Adrenal gland (tissue), 12 donors: ENCODE measurements around the gene ACRV1. TPM values are rescaled to one million over a fixed set of nuclear protein-coding genes. Genes with fewer than 3 reads are reported as not detected.

Experiments used
- DNase-seq, 7 donors: peaks; one replicate each; pipeline ENCODE4 v3.0.0-alpha.2; 2019 to 2020
- H3K27ac ChIP-seq, 5 donors: fragments of 200-600 bp; sonication (generic) in 4 of 5; 1 replicate in 3 of 5; 2 replicates in 2 of 5; pipeline versions ENCODE4 v1.5.1 to v1.8.0; 2016 to 2020; ENCODE audit warnings: mild to moderate bottlenecking in 1 of 5
- H3K27me3 ChIP-seq: fragments of 200-600 bp; 2 replicates; pipeline ENCODE4 v1.8.0; 2021
- H3K36me3 ChIP-seq, 2 donors: fragments of 200-600 bp; replicated peaks in 1 of 2; 1 replicate in 1 of 2; 2 replicates in 1 of 2; pipeline versions ENCODE4 v1.5.1 to v1.8.0; 2018 to 2022
- H3K4me1 ChIP-seq, 2 donors: fragments of 200-600 bp; replicated peaks in 1 of 2; 1 replicate in 1 of 2; 2 replicates in 1 of 2; pipeline versions ENCODE4 v1.5.1 to v1.8.0; 2018 to 2021
- H3K4me3 ChIP-seq, 4 donors: fragments of 200-600 bp; sonication (generic) in 3 of 4; one replicate each; pipeline ENCODE4 v1.5.1; 2016 to 2018
- H3K9me3 ChIP-seq, 3 donors: fragments of 200-600 bp; sonication (generic) in 1 of 3; replicated peaks in 1 of 3; 1 replicate in 2 of 3; 2 replicates in 1 of 3; pipeline versions ENCODE4 v1.5.1 to v1.8.0; 2016 to 2021
- CTCF ChIP-seq, 6 experiments: fragments of 450-650 bp in 4 of 6; fragments of 200-600 bp in 2 of 6; sonication (generic) in 1 of 6; IDR thresholded peaks; 1 replicate in 5 of 6; 2 replicates in 1 of 6; pipeline versions ENCODE4 v1.5.1 to v1.8.0; 2016 to 2021; ENCODE audit warnings: antibody characterized with exemption in 6 of 6, mild to moderate bottlenecking in 2 of 6, moderate library complexity in 1 of 6
- POLR2A ChIP-seq, 2 donors: fragments of 450-650 bp; IDR thresholded peaks; one replicate each; pipeline ENCODE4 v1.6.1; 2017; ENCODE audit warnings: antibody characterized with exemption in 2 of 2, mild to moderate bottlenecking in 2 of 2, moderate library complexity in 1 of 2
- WGBS, 4 donors: extraction: QIAGEN DNeasy Blood & Tissue Kit in 2 of 4; methylation state at CpG; one replicate each; pipeline versions ENCODE4 v1.1.5 to v1.1.7; 2013 to 2017; 5-methylcytosine and 5-hydroxymethylcytosine counted together
- intact Hi-C, 2 donors: fragments of 100-400 bp; cut with DNase I; formaldehyde crosslinking; loops; one replicate each; pipeline versions ENCODE4 v1.14.1 to v1.15.0; 2022 to 2023
- polyA plus RNA-seq, 3 donors: library from polyadenylated mRNA; stranded (reverse); fragments of 200-250 nt in 2 of 3; fragments of 350-450 nt in 1 of 3; fragmentation: Illumina TruSeq in 1 of 3; extraction: RNeasy Lipid Tissue Mini Kit (QIAGEN cat#74804) in 1 of 3; gene quantifications; one replicate each; pipeline ENCODE4 v1.2.3, GENCODE V29; 2013 to 2014
- total RNA-seq, 9 donors: library from RNA; depleted of rRNA in 4 of 9; stranded (reverse); fragments of >200 nt in 4 of 9; fragments of 120-200 nt in 1 of 9; fragmentation: NEBNext Ultra II Directional in 1 of 9; extraction: Animal tissue kit (Norgen Biotek cat#: 25700) in 1 of 9; gene quantifications; one replicate each; pipeline versions ENCODE4 v1.1.0 to v1.2.4, GENCODE V29; 2013 to 2023
- donor health status: healthy with polysubstance abuse.
- donor health status: Bipolar disorder and iron deficiency.
- donor health status: DM: yes; HTN: yes; CAD: no.
- donor health status: DM: no; HTN: no; CAD: no.
- donor health status: DM: no; HTN: no; CAD: no.
- donor health status: DM: yes; HTN: yes; CAD: no.

ACRV1 gene
- total and polyA plus RNA-seq, 12 donors: 0.06 to 0.16 TPM; not detected in 10

- intact Hi-C loops: no loop called here
These were observed 9.4 kb upstream of the ACRV1 start for GRCh38 chr11:125690006-125690405.

GRCh38 chr11:125689274-125689859 is 8.7 kb upstream of the ACRV1 start:
- Histone ChIP-seq H3K27ac (no peak overlapping the region), H3K4me3 (no peak overlapping the region), H3K4me1 (no peaks in the 10 kb centered on the region), H3K36me3 (no peaks in the 10 kb centered on the region), H3K27me3 (no peaks in the 10 kb centered on the region), H3K9me3 (no peaks in the 10 kb centered on the region)
- intact Hi-C loops: no loop called here
- no peak for DNase-seq
- TF ChIP-seq CTCF (IDR thresholded peaks at IDR 0.05) (no peak), POLR2A (IDR thresholded peaks at IDR 0.05) (no peak)
- WGBS, 4 donors: 72 to 81% (median 77%) methylated on average over 6 of the region's 6 CpGs

More at GRCh38 chr11:125690006-125690405, 9.4 kb upstream of the ACRV1 start:
- Histone ChIP-seq H3K9me3 (no peaks in the 10 kb centered on the region), H3K27me3 (no peaks in the 10 kb centered on the region), H3K27ac (no peak overlapping the region), H3K4me3 (no peak overlapping the region), H3K4me1 (no peaks in the 10 kb centered on the region), H3K36me3 (no peaks in the 10 kb centered on the region)
- no peak for DNase-seq
- WGBS, 4 donors: 75 to 87% (median 83%) methylated on average over 2 of the region's 2 CpGs
- no peak for TF ChIP-seq POLR2A (IDR thresholded peaks at IDR 0.05)
- TF ChIP-seq CTCF (IDR thresholded peaks at IDR 0.05): no peak

- 86 to 96% (median 93%) methylated on average over 3 of the region's 3 CpGs for WGBS, 4 donors
- TF ChIP-seq CTCF (IDR thresholded peaks at IDR 0.05) (no peak), POLR2A (IDR thresholded peaks at IDR 0.05) (no peak)
- Histone ChIP-seq H3K36me3 (no peaks in the 10 kb centered on the region), H3K4me3 (no peak overlapping the region), H3K27me3 (no peaks in the 10 kb centered on the region), H3K27ac (no peak overlapping the region), H3K9me3 (no peaks in the 10 kb centered on the region), H3K4me1 (no peaks in the 10 kb centered on the region)
- DNase-seq: no peak
- intact Hi-C loops: no loop called here
These were observed 8.0 kb upstream of the ACRV1 start for GRCh38 chr11:125688632-125689031.

GRCh38 chr11:125688066-125688465 is 7.4 kb upstream of the ACRV1 start:
- Histone ChIP-seq H3K9me3 (no peaks in the 10 kb centered on the region), H3K4me1 (no peaks in the 10 kb centered on the region), H3K27ac (no peak overlapping the region), H3K27me3 (no peaks in the 10 kb centered on the region), H3K36me3 (no peaks in the 10 kb centered on the region), H3K4me3 (no peak overlapping the region)
- 79 to 84% (median 80%) methylated on average over 11 of the region's 11 CpGs for WGBS, 4 donors
- intact Hi-C loops: no loop called here
- DNase-seq: no peak
- TF ChIP-seq CTCF (IDR thresholded peaks at IDR 0.05) (no peak), POLR2A (IDR thresholded peaks at IDR 0.05) (no peak)
